Coronary artery (tissue), 2 donors: ENCODE data around the gene RIIAD1.

Experiments used
- DNase-seq: peaks from one replicate; pipeline ENCODE4 v3.0.0-alpha.2; 2017; ENCODE audit warnings: low spot score
- H3K27ac ChIP-seq, 2 donors: fragments of 200-600 bp; sonication (generic); one replicate each; pipeline ENCODE4 v1.5.1; 2016 to 2019
- H3K4me3 ChIP-seq: fragments of 200-600 bp; sonication (generic); 2 replicates; pipeline ENCODE4 v1.5.1; 2016; ENCODE audit warnings: mild to moderate bottlenecking, moderate library complexity
- TF ChIP-seq, protein P1 (sequence below): fragments of 200-600 bp; sonication (generic); IDR thresholded peaks from one replicate; pipeline ENCODE4 v1.5.1; 2019; ENCODE audit warnings: antibody characterized with exemption

Gene RIIAD1

DNA sequence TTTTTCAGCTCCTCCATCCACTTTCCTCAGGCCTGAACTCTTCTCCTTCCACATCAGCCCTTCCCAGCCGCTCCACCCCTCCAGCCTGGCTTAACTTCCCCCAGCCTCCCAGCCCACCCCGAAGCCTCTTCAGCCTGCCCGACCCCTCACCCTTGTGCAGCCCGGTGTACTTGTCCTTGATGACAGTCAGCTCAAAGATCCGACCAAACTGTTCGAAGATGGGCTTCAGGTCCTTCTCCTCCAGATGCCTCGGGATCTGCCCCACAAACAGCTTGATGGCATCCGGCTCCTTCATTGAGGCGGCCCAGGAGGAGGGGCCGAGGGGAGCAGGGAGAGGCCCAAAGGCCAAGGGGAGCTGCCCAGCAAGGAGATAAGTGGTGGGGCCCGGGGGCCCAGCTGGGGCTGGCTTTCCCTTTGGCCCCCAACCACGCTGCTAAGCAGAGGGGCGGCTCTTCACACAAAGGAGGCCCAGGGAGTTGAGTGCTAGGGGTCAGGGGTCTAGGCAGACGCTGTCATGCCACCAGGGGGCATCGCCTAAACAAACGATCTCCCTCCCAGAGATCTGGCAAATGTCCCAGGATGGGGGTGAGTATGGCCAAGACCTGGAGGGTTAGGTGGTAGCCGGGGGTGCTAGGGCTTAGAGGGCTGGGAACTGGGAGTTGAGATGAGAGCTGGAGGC is 5.5 kb upstream of the RIIAD1 start:
- H3K27ac ChIP-seq: no peak overlapping the region
- no peak overlapping the region for H3K4me3 ChIP-seq
- no peak for DNase-seq
- TF ChIP-seq, protein P1, sequence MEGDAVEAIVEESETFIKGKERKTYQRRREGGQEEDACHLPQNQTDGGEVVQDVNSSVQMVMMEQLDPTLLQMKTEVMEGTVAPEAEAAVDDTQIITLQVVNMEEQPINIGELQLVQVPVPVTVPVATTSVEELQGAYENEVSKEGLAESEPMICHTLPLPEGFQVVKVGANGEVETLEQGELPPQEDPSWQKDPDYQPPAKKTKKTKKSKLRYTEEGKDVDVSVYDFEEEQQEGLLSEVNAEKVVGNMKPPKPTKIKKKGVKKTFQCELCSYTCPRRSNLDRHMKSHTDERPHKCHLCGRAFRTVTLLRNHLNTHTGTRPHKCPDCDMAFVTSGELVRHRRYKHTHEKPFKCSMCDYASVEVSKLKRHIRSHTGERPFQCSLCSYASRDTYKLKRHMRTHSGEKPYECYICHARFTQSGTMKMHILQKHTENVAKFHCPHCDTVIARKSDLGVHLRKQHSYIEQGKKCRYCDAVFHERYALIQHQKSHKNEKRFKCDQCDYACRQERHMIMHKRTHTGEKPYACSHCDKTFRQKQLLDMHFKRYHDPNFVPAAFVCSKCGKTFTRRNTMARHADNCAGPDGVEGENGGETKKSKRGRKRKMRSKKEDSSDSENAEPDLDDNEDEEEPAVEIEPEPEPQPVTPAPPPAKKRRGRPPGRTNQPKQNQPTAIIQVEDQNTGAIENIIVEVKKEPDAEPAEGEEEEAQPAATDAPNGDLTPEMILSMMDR: no peak

DNA sequence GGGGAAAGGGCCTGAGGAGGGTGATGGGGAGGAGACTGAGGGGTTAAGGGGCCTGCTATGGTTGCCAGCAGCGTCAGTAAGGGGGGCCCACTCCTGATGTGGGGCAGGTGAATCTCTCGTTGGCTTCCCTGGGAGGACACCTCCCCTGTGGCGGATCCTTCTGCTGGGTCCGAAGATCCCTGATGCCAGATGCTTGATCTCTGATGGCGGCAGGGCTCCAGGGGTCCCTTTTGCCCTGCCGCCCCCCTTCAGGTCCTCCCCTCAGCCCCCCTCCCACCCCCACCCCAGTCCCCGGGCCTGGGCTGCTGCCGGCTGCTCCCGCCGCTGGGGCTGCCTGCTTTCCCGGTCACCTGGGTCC is 4.9 kb upstream of the RIIAD1 start:
- TF ChIP-seq, protein P1: no peak
- no peak for DNase-seq
- Histone ChIP-seq H3K27ac (no peak overlapping the region), H3K4me3 (peak overlapping the region; percentile 45)

DNA sequence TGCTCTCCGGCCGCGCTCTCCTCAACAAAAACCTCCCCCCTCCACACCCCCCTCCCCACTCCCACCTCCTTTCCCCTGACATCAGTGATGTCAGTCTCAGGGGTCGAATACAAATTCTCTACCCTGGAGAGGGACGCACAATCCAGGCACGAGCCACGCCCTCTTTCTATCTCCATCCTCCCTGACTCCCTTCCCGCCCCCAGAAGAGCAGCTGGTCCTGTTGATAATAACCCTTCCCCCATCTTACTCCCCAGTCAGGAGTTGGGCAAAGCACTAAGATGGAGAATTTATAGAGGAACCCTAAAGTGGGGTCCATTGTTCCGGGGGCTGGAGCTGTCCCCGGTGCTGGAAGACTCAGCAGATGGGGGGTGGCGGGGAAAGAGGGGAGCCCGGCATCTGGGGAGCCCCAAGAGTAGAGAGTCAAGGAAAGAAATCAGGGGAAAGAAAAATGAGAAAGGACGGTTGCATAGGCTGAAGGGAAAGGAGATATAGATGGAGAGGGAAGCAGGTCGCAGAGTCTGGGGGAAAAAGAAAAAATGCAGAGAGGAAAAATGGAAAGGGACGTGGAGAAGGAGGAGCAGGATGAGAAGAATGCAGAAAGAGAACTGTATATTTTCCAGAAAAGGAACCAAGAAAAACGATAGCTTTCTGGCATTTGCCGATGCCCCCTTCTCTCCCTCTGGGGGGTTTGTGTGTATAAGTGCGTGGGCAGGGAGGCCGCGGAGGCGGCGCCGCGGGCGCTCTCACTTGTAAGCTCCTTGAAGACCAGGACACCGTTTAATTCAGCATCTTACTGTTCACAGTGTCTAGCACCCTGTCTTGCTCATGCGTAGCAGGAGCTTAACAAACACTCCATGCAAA is 4.3 kb upstream of the RIIAD1 start, which contains the start of gene CELF3:
Gene CELF3 (minus strand): TSS at position 33 of the 861 bp plus-strand sequence. CDS start 783 bp downstream, outside the sequence.
- Histone ChIP-seq H3K27ac (peak within 1 kb of the TSS in 1 of 2 donors; percentile 69), H3K4me3 (peak within 1 kb of the TSS; percentile 45)
- no peak for DNase-seq
- TF ChIP-seq, protein P1: no peak

DNA sequence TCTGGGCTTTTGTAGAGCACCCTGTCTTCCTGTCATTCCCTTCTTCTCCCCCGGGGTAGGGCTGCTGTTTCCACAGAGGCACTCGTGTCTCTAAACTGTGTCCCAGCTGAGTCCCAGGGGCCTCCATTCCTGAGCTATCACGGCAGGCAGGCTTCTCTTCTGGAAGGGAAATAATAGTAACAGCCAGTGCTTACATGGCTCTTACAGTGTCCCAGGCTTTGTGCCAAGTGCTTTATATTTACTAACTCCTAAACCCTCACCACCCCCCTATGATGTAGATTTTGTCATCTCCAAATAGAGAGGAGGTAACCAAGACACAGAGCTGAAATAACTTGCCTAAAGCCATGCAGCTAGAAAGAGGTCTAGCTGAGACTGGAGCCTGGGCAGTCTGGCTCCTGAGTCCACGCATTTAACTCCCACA is 3.3 kb upstream of the RIIAD1 start:
- Histone ChIP-seq H3K4me3 (no peak overlapping the region), H3K27ac (peak overlapping the region in 1 of 2 donors; percentile 69)
- no peak for DNase-seq
- TF ChIP-seq, protein P1: no peak

DNA sequence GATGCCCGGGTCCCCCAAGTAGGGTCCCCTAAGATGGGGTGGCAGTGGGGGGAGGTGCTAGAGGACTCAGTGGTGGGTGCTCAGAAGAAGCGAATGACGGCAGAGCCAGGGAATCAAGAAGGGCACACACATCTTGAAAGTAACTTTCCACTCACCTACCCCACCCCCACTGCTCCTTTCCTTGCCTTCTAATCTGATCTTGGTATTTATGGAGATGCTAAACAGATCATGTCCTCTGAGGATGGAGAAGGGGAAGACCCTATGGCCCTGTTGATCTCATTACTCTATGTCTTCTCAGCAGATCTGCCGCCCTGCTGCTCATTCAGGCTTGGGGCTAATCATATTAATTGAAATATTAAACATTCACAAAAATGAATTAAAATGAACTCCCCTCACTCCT is 2.7 kb upstream of the RIIAD1 start:
- Histone ChIP-seq H3K4me3 (no peak overlapping the region), H3K27ac (peak overlapping the region in 1 of 2 donors; percentile 69)
- TF ChIP-seq, protein P1: no peak
- DNase-seq: no peak

DNA sequence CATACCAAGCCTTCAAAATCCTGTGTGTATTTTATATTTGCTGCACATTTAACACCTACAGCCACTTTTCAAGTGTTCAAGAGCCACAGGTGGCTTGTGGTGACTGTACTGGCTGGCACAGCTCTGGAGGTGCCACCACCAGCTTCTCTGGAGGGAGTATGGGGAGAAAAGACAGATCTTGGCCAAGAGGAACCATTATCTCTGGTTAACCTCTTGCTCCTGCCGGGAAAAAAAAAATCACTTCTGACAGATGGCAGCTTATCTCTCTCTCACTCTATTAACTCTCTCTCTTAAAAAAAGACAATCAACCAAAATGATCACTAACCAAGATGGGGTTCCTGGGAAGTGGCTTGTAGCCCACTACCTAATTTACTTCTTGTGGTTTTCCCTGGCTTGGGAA is 1.2 kb upstream of the RIIAD1 start:
- no peak for DNase-seq
- TF ChIP-seq, protein P1: no peak
- H3K27ac ChIP-seq: peak overlapping the region in 1 of 2 donors; percentile 81
- H3K4me3 ChIP-seq: peak overlapping the region; percentile 72
